ENCODE results near the gene ODAD4.
A peak's percentile ranks its signal among the peaks of the same experiment; 100 is the strongest.

The ODAD4 gene

GRCh38 chr17:41987642-41988041 lies 57.2 kb downstream of the ODAD4 start:
- Histone ChIP-seq H3K79me2 (ENCODE audit: low read length) (no peaks in the 10 kb centered on the region), H3K36me3 (replicated peaks; ENCODE audit: low read depth, low read length) (peaks cover 68% of the 10 kb centered on the region), H3K4me1 (ENCODE audit: low read length) (peaks cover 49% of the 10 kb centered on the region), H4K20me1 (ENCODE audit: insufficient read depth, low read length) (no peaks in the 10 kb centered on the region), H3K9ac (ENCODE audit: low read length) (no peak overlapping the region), H2AFZ (ENCODE audit: low read depth, low read length) (no peak overlapping the region), H3K4me3 (ENCODE audit: low read length) (no peak overlapping the region), H3K27ac (ENCODE audit: low read length) (peak overlapping the region; percentile 51), H3K4me2 (ENCODE audit: low read length) (no peak overlapping the region), H3K9me3 (ENCODE audit: insufficient read depth, low read length) (no peaks in the 10 kb centered on the region), H3K27me3 (ENCODE audit: low read depth, low read length) (no peaks in the 10 kb centered on the region)
- TF ChIP-seq EZH2phosphoT487 (IDR thresholded peaks at IDR 0.05; ENCODE audit: low read depth), result no peak
- TF ChIP-seq CTCF (IDR thresholded peaks at IDR 0.05; ENCODE audit: low read depth, low read length), result no peak

DNA sequence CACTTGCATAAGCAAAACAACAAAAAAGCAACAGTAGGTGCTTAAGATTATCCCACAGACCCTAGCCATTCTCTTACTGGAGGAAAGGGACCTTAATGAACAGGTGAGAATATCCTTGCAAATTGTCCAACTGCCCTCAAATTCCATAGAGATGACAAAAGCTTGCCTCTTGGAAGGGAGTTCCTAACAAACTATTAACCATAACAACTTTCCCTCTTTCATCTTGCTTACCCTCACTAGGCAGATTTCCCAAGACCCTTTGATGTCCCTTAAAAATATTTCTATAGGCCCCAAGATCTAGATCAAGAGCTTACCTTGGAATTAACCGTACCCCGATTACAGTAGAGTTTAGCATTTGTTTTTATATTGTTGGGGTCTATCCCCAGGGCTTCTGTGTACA lies 58.0 kb downstream of the ODAD4 start:
- Histone ChIP-seq H3K79me2 (ENCODE audit: low read length) (no peaks in the 10 kb centered on the region), H3K4me3 (ENCODE audit: low read length) (no peak overlapping the region), H3K9ac (ENCODE audit: low read length) (no peak overlapping the region), H2AFZ (ENCODE audit: low read depth, low read length) (no peak overlapping the region), H3K4me2 (ENCODE audit: low read length) (no peak overlapping the region), H3K27me3 (ENCODE audit: low read depth, low read length) (no peaks in the 10 kb centered on the region), H3K4me1 (ENCODE audit: low read length) (peaks cover 41% of the 10 kb centered on the region), H4K20me1 (ENCODE audit: insufficient read depth, low read length) (no peaks in the 10 kb centered on the region), H3K27ac (ENCODE audit: low read length) (peak overlapping the region; percentile 51), H3K36me3 (replicated peaks; ENCODE audit: low read depth, low read length) (peaks cover 71% of the 10 kb centered on the region), H3K9me3 (ENCODE audit: insufficient read depth, low read length) (no peaks in the 10 kb centered on the region)
- TF ChIP-seq CTCF (IDR thresholded peaks at IDR 0.05; ENCODE audit: low read depth, low read length), result no peak
- TF ChIP-seq EZH2phosphoT487 (IDR thresholded peaks at IDR 0.05; ENCODE audit: low read depth), result no peak

DNA sequence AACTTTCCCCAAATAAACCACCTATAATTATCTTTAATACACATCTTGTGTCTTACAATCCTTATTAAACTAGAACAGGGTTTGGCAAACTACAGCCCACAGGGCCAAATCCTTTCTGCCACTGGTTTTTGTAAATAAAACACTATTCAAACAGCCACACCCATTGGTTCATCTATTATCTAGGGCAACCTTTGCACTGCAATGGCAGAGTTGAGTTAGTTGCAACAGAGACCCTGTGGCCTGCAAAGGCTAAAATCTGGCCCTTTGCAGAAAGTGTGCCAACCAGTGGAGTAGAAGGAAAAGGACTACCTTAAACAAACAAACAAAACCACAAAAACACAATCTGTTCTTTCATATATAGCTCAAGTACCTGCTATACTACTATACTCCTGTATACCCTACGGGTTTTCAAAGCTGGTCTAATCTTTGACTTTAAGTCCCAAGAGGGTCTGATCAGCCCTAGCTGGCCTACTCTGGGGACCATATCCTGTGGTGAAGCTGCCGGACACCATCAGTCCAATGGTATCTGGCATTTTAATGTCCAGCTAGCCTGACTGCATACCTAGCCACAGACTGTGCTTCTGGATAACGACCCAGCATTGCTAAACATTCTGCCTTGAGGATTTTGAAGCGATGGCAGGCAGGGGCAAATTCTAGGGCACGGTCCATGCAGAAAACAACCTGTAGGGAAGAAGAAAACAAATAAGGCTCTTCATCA lies 59.4 kb downstream of the ODAD4 start:
- Histone ChIP-seq H4K20me1 (ENCODE audit: insufficient read depth, low read length) (no peaks in the 10 kb centered on the region), H3K9ac (ENCODE audit: low read length) (no peak overlapping the region), H3K9me3 (ENCODE audit: insufficient read depth, low read length) (no peaks in the 10 kb centered on the region), H2AFZ (ENCODE audit: low read depth, low read length) (no peak overlapping the region), H3K27ac (ENCODE audit: low read length) (no peak overlapping the region), H3K27me3 (ENCODE audit: low read depth, low read length) (no peaks in the 10 kb centered on the region), H3K4me3 (ENCODE audit: low read length) (no peak overlapping the region), H3K79me2 (ENCODE audit: low read length) (peaks cover 3% of the 10 kb centered on the region), H3K4me2 (ENCODE audit: low read length) (no peak overlapping the region), H3K4me1 (ENCODE audit: low read length) (peaks cover 30% of the 10 kb centered on the region), H3K36me3 (replicated peaks; ENCODE audit: low read depth, low read length) (peaks cover 72% of the 10 kb centered on the region)
- no peak for TF ChIP-seq CTCF (IDR thresholded peaks at IDR 0.05; ENCODE audit: low read depth, low read length)
- no peak for TF ChIP-seq EZH2phosphoT487 (IDR thresholded peaks at IDR 0.05; ENCODE audit: low read depth)

- TF ChIP-seq CTCF (IDR thresholded peaks at IDR 0.05; ENCODE audit: low read depth, low read length) (no peak), EZH2phosphoT487 (IDR thresholded peaks at IDR 0.05; ENCODE audit: low read depth) (no peak)
- Histone ChIP-seq H3K9ac (ENCODE audit: low read length) (no peak overlapping the region), H3K79me2 (ENCODE audit: low read length) (peaks cover 10% of the 10 kb centered on the region), H3K4me3 (ENCODE audit: low read length) (no peak overlapping the region), H3K4me2 (ENCODE audit: low read length) (no peak overlapping the region), H3K9me3 (ENCODE audit: insufficient read depth, low read length) (no peaks in the 10 kb centered on the region), H3K36me3 (replicated peaks; ENCODE audit: low read depth, low read length) (peaks cover 70% of the 10 kb centered on the region), H3K27me3 (ENCODE audit: low read depth, low read length) (no peaks in the 10 kb centered on the region), H4K20me1 (ENCODE audit: insufficient read depth, low read length) (no peaks in the 10 kb centered on the region), H3K4me1 (ENCODE audit: low read length) (peaks cover 42% of the 10 kb centered on the region), H2AFZ (ENCODE audit: low read depth, low read length) (no peak overlapping the region), H3K27ac (ENCODE audit: low read length) (no peak overlapping the region)
These were observed 62.2 kb downstream of the ODAD4 start for GRCh38 chr17:41992576-41992975.
